Liver (tissue), 9 donors: ENCODE results near the gene IGF1. TPM values are rescaled to one million over a fixed set of nuclear protein-coding genes. Genes with fewer than 3 reads are reported as not detected.
A peak's percentile ranks its signal among the peaks of the same experiment; 100 is the strongest.

ENCODE experiments used
- DNase-seq: peaks from one replicate; pipeline ENCODE4 v3.0.0-alpha.2; 2017; ENCODE audit warnings: low spot score
- H3K27ac ChIP-seq, 2 donors: one replicate each; pipeline ENCODE4 v1.7.0; 2013; ENCODE audit warnings: inconsistent platforms in 2 of 2, low read length in 2 of 2, control low read depth in 1 of 2, low read depth in 1 of 2, mild to moderate bottlenecking in 1 of 2
- H3K27me3 ChIP-seq, 4 donors: one replicate each; pipeline versions ENCODE4 v1.6.1 to v1.7.0; 2013; ENCODE audit warnings: low read length in 3 of 4, inconsistent platforms in 1 of 4, mild to moderate bottlenecking in 1 of 4, moderate library complexity in 1 of 4; ENCODE audit not compliant: control insufficient read depth in 4 of 4, insufficient read depth in 4 of 4
- H3K36me3 ChIP-seq, 4 donors: one replicate each; pipeline versions ENCODE4 v1.6.1 to v1.7.0; 2013; ENCODE audit warnings: low read length in 3 of 4, mild to moderate bottlenecking in 3 of 4, low read depth in 1 of 4, moderate library complexity in 1 of 4; ENCODE audit not compliant: control insufficient read depth in 4 of 4, insufficient read depth in 3 of 4
- H3K4me1 ChIP-seq, 4 donors: one replicate each; pipeline versions ENCODE4 v1.6.1 to v1.7.0; 2013; ENCODE audit warnings: low read length in 3 of 4, mild to moderate bottlenecking in 3 of 4, moderate library complexity in 1 of 4; ENCODE audit not compliant: control insufficient read depth in 4 of 4, insufficient read depth in 4 of 4
- H3K4me3 ChIP-seq, 3 donors: one replicate each; pipeline versions ENCODE4 v1.6.1 to v1.7.0; 2013; ENCODE audit warnings: low read length in 3 of 3, control low read depth in 1 of 3, low read depth in 1 of 3, mild to moderate bottlenecking in 1 of 3
- H3K9ac ChIP-seq, 2 donors: one replicate each; pipeline ENCODE4 v1.7.0; 2013; ENCODE audit warnings: low read length in 2 of 2, mild to moderate bottlenecking in 2 of 2, moderate library complexity in 2 of 2, control low read depth in 1 of 2, low read depth in 1 of 2
- H3K9me3 ChIP-seq, 4 donors: one replicate each; pipeline versions ENCODE4 v1.6.1 to v1.7.0; 2013; ENCODE audit warnings: low read length in 3 of 4; ENCODE audit not compliant: control insufficient read depth in 4 of 4
- ATF3 ChIP-seq: IDR thresholded peaks from 2 replicates; pipeline ENCODE4 v1.6.1; 2016; ENCODE audit warnings: antibody characterized with exemption
- CTCF ChIP-seq: fragments of 150-350 bp; IDR thresholded peaks from 2 replicates; pipeline ENCODE4 v1.5.1; 2017; ENCODE audit warnings: improper control_type of control experiment, low read depth, low read length; ENCODE audit not compliant: missing input control
- FOXA1 ChIP-seq: IDR thresholded peaks from 2 replicates; pipeline ENCODE4 v1.6.1; 2016; ENCODE audit warnings: antibody characterized with exemption
- FOXA2 ChIP-seq: IDR thresholded peaks from 2 replicates; pipeline ENCODE4 v1.6.1; 2016; ENCODE audit warnings: antibody characterized with exemption
- HNF4G ChIP-seq: IDR thresholded peaks from 2 replicates; pipeline ENCODE4 v1.6.1; 2016; ENCODE audit warnings: antibody characterized with exemption
- JUND ChIP-seq, 2 donors: IDR thresholded peaks; 2 replicates each; pipeline ENCODE4 v1.6.1; 2016; ENCODE audit warnings: antibody characterized with exemption in 2 of 2
- RAD21 ChIP-seq, 2 donors: IDR thresholded peaks; 2 replicates each; pipeline ENCODE4 v1.6.1; 2016; ENCODE audit warnings: antibody characterized with exemption in 2 of 2, mild to moderate bottlenecking in 2 of 2
- REST ChIP-seq: IDR thresholded peaks from 2 replicates; pipeline ENCODE4 v1.6.1; 2016; ENCODE audit warnings: antibody characterized with exemption, mild to moderate bottlenecking
- RXRA ChIP-seq, 2 donors: IDR thresholded peaks; 2 replicates each; pipeline ENCODE4 v1.6.1; 2017 to 2018; ENCODE audit warnings: antibody characterized with exemption in 2 of 2, mild to moderate bottlenecking in 1 of 2
- SP1 ChIP-seq: IDR thresholded peaks from 2 replicates; pipeline ENCODE4 v1.6.1; 2018; ENCODE audit warnings: antibody characterized with exemption, mild to moderate bottlenecking
- TAF1 ChIP-seq: conservative IDR thresholded peaks from 2 replicates; pipeline ENCODE4 v1.6.1; 2016; ENCODE audit warnings: antibody characterized with exemption, mild to moderate bottlenecking
- WGBS: extraction: QIAGEN DNeasy Blood & Tissue Kit; methylation state at CpG from one replicate; pipeline ENCODE4 v1.1.7; 2013; 5-methylcytosine and 5-hydroxymethylcytosine counted together
- polyA plus RNA-seq, 2 donors: library from polyadenylated mRNA; stranded (reverse) in 1 of 2; unstranded in 1 of 2; fragments of 200-250 nt in 1 of 2; fragments of >200 nt in 1 of 2; fragmentation: Nextera tagmentation in 1 of 2; extraction: Ambion mirVana in 1 of 2; gene quantifications; one replicate each; pipeline versions ENCODE4 v1.2.1 to v1.2.3, GENCODE V29; 2013 to 2015
- total RNA-seq, 2 donors: library from RNA; depleted of rRNA; stranded (reverse); fragments of >200 nt; gene quantifications; one replicate each; pipeline ENCODE4 v1.2.3, GENCODE V29; 2014
- donor health status: healthy.
- donor health status: healthy.
- donor health status: healthy.
- donor health status: healthy.
- donor health status: healthy.

IGF1 gene
- total and polyA plus RNA-seq, 4 donors, result 0.61 to 118 (median 33.3) TPM

- peaks cover 0 to 14% (median 3%) of the 10 kb centered on the region in 4 donors for H3K36me3 ChIP-seq
- no peak for TF ChIP-seq ATF3
- no peak for TF ChIP-seq SP1
- no peak for TF ChIP-seq CTCF
- no peak for TF ChIP-seq TAF1
- TF ChIP-seq HNF4G, result no peak
- no peak for TF ChIP-seq RAD21 (IDR thresholded peaks at IDR 0.05)
- no peak for TF ChIP-seq JUND (IDR thresholded peaks at IDR 0.05)
- TF ChIP-seq REST, result no peak
- no peak for TF ChIP-seq FOXA1
- 65% methylated on average over 3 of the region's 3 CpGs for WGBS
- H3K27me3 ChIP-seq, result no peaks in the 10 kb centered on the region
- no peak overlapping the region for H3K9ac ChIP-seq
- no peaks in the 10 kb centered on the region for H3K9me3 ChIP-seq
- H3K4me3 ChIP-seq, result no peak overlapping the region
- no peak overlapping the region for H3K27ac ChIP-seq
- peaks cover 2 to 18% (median 10%) of the 10 kb centered on the region in 4 donors for H3K4me1 ChIP-seq
- no peak for DNase-seq
Measured at GRCh38 chr12:102470945-102471344, 9.4 kb downstream of the IGF1 start.

GRCh38 chr12:102468261-102468915 is 12.0 kb downstream of the IGF1 start:
- no peak for DNase-seq
- no peaks in the 10 kb centered on the region for H3K27me3 ChIP-seq
- no peak overlapping the region for H3K27ac ChIP-seq
- 92% methylated on average over 5 of the region's 5 CpGs for WGBS
- no peaks in the 10 kb centered on the region for H3K9me3 ChIP-seq
- no peak overlapping the region for H3K4me3 ChIP-seq
- peaks cover 2 to 22% (median 16%) of the 10 kb centered on the region in 4 donors for H3K4me1 ChIP-seq
- TF ChIP-seq CTCF, result no peak
- TF ChIP-seq FOXA2, result no peak
- no peak for TF ChIP-seq TAF1
- TF ChIP-seq RXRA (IDR thresholded peaks at IDR 0.05), result peak in 1 of 2 donors; percentile 9
- H3K9ac ChIP-seq, result no peak overlapping the region
- peaks cover 0 to 3% (median 0%) of the 10 kb centered on the region in 4 donors for H3K36me3 ChIP-seq
